K562 (cell line): ENCODE results near the gene NEU1. TPM values are rescaled to one million over a fixed set of nuclear protein-coding genes. Genes with fewer than 3 reads are reported as not detected.

Experiments used
- ATAC-seq: fragments of 200-7000 bp; cut with Tn5 transposase; 3 replicates; pipeline ENCODE4 v1.9.1; 2020; ENCODE audit warnings: moderate library complexity
- BruUV-seq: library from RNA; stranded (reverse); fragments of 400-500 nt; replicated peaks from 2 replicates; lab custom pipeline; 2021; lab: Mats Ljungman, UMichigan
- CTCF ChIA-PET: fragments of 300-600 bp; formaldehyde crosslinking; extraction: SDS; loops from one replicate; lab custom pipeline; 2021; ENCODE audit warnings: low intra/inter-chr PET ratio; lab: Yijun Ruan, JAX
- POLR2A ChIA-PET: fragments of 300-600, 350-650 bp; sonication (Branson Sonifier 250); formaldehyde crosslinking; extraction: SDS; loops from one replicate; lab custom pipeline; 2021; ENCODE audit warnings: antibody characterized with exemption, inconsistent platforms; lab: Yijun Ruan, JAX
- DNase-seq, 4 experiments: peaks; one replicate each; pipeline versions ENCODE4 v3.0.0 to v3.0.0-alpha.2; 2011 to 2018; ENCODE audit warnings: low spot score in 3 of 4, mixed read lengths in 3 of 4; ENCODE audit errors: extremely low read depth in 1 of 4
- FAIRE-seq: peaks from 2 replicates; lab custom pipeline; 2011; peaks lifted over from hg19 to GRCh38; lab: Jason Lieb, UNC
- H2AFZ ChIP-seq: 2 replicates; pipeline ENCODE4 v1.6.0; 2011; ENCODE audit warnings: low read depth, low read length, control low read depth, inconsistent platforms
- H3K27ac ChIP-seq: fragments of 200-600 bp; 3 replicates; pipeline ENCODE4 v1.8.0; 2011; ENCODE audit warnings: low read depth, mild to moderate bottlenecking, control low read depth, inconsistent platforms, low read length, moderate library complexity, mixed read lengths; ENCODE audit errors: extremely low read depth
- H3K27me3 ChIP-seq, 2 experiments: fragments of 300-600 bp in 1 of 2; 2 replicates in 1 of 2; 3 replicates in 1 of 2; pipeline versions ENCODE4 v1.6.0 to v1.8.0; 2011; ENCODE audit warnings: inconsistent platforms in 2 of 2, low read length in 2 of 2, mild to moderate bottlenecking in 1 of 2, mixed read lengths in 1 of 2, moderate library complexity in 1 of 2; ENCODE audit not compliant: control insufficient read depth in 2 of 2, insufficient read depth in 2 of 2
- H3K36me3 ChIP-seq: fragments of 300-600 bp; 3 replicates; pipeline ENCODE4 v1.8.0; 2011; ENCODE audit warnings: mild to moderate bottlenecking, low read length, inconsistent platforms; ENCODE audit not compliant: control insufficient read depth, insufficient read depth
- H3K4me1 ChIP-seq, 2 experiments: fragments of 200-600 bp in 1 of 2; replicated peaks in 1 of 2; 2 replicates in 1 of 2; 3 replicates in 1 of 2; pipeline versions ENCODE4 v1.5.1 to v1.8.0; 2011; ENCODE audit warnings: inconsistent platforms in 2 of 2, low read length in 2 of 2, mild to moderate bottlenecking in 1 of 2, mixed read lengths in 1 of 2, moderate library complexity in 1 of 2; ENCODE audit not compliant: control insufficient read depth in 2 of 2, insufficient read depth in 2 of 2
- H3K4me2 ChIP-seq: 2 replicates; pipeline ENCODE4 v1.6.1; 2011; ENCODE audit warnings: low read length, control low read depth, inconsistent platforms, mixed read lengths; ENCODE audit not compliant: insufficient read depth
- H3K4me3 ChIP-seq: fragments of 200-600 bp; sonication (generic), shearing (Covaris generic); 2 replicates; pipeline ENCODE4 v1.5.1; 2016; ENCODE audit warnings: control low read depth, inconsistent platforms
- H3K79me2 ChIP-seq: fragments of 200-600 bp; 3 replicates; pipeline ENCODE4 v1.8.0; 2011; ENCODE audit warnings: low read length, inconsistent platforms; ENCODE audit not compliant: control insufficient read depth, insufficient read depth
- H3K9ac ChIP-seq, 2 experiments: 2 replicates each; pipeline versions ENCODE4 v1.6.0 to v1.6.1; 2011; ENCODE audit warnings: low read depth in 2 of 2, low read length in 2 of 2, control low read depth in 1 of 2, inconsistent platforms in 1 of 2, mild to moderate bottlenecking in 1 of 2, mixed read lengths in 1 of 2; ENCODE audit not compliant: insufficient read depth in 1 of 2
- H3K9me1 ChIP-seq: one replicate; pipeline ENCODE4 v1.6.0; 2011; ENCODE audit warnings: inconsistent platforms, mild to moderate bottlenecking, low read length, moderate library complexity; ENCODE audit not compliant: control insufficient read depth, insufficient read depth
- H3K9me3 ChIP-seq: replicated peaks from 2 replicates; pipeline ENCODE4 v1.5.1; 2011; ENCODE audit warnings: low read depth, low read length, inconsistent platforms; ENCODE audit not compliant: control insufficient read depth, insufficient read depth
- H4K20me1 ChIP-seq: replicated peaks from 2 replicates; pipeline ENCODE4 v1.6.1; 2011; ENCODE audit warnings: low read length, inconsistent platforms, mixed read lengths; ENCODE audit not compliant: control insufficient read depth, insufficient read depth
- ARID4B ChIP-seq: sonication (generic); formaldehyde crosslinking; IDR thresholded peaks from 2 replicates; pipeline ENCODE4 v1.8.0; 2022; ENCODE audit warnings: mild to moderate bottlenecking, missing genetic modification reagents
- KLF6 ChIP-seq: fragments of 250-450 bp; sonication (Bioruptor Pico); IDR thresholded peaks from 2 replicates; pipeline ENCODE4 v1.4.0; 2020; ENCODE audit warnings: mild to moderate bottlenecking, moderate library complexity, borderline replicate concordance
- ZKSCAN1 ChIP-seq: fragments of 150-350 bp; IDR thresholded peaks from 2 replicates; pipeline ENCODE4 v1.6.1; 2016; ENCODE audit warnings: low read depth, low read length
- ZNF282 ChIP-seq: sonication (generic); formaldehyde crosslinking; IDR thresholded peaks from 2 replicates; pipeline ENCODE4 v1.8.1; 2023; ENCODE audit warnings: missing genetic modification reagents
- WGBS: fragments of 100-300 bp; shearing (Covaris generic); methylation state at CpG from one replicate; pipeline ENCODE4 v1.1.6; 2016; ENCODE audit warnings: low coverage, mixed read lengths; ENCODE audit not compliant: insufficient coverage; ENCODE audit errors: missing lambda C conversion rate; 5-methylcytosine and 5-hydroxymethylcytosine counted together
- in situ Hi-C: fragments of 300-500 bp; cut with MboI; formaldehyde crosslinking; loops from 4 replicates; pipeline ENCODE4 v1.15.0; 2018; ENCODE audit warnings: inconsistent platforms, mixed read lengths
- intact Hi-C: fragments of 100-400 bp; cut with micrococcal nuclease; formaldehyde crosslinking; loops from 2 replicates; pipeline ENCODE4 v1.14.2; 2022
- polyA plus RNA-seq, 8 experiments: library from polyadenylated mRNA; depleted of rRNA in 4 of 8; stranded (reverse) in 5 of 8; unstranded in 3 of 8; fragments of >200 nt; fragmentation: Nextera tagmentation in 2 of 8; fragmentation: Illumina TruSeq in 1 of 8; extraction: Ambion mirVana in 2 of 8; extraction: Trizol in 1 of 8; gene quantifications; 2 replicates each; pipeline versions ENCODE4 v1.2.1 to v1.2.3, GENCODE V29; 2011 to 2014; ENCODE audit warnings: inconsistent platforms in 1 of 8, missing spikeins in 1 of 8
- total RNA-seq, 7 experiments: library from RNA; depleted of rRNA in 6 of 7; stranded (reverse); fragments of >200 nt in 6 of 7; fragmentation: Illumina TruSeq in 2 of 7; extraction: Trizol in 2 of 7; gene quantifications; 2 replicates each; pipeline versions ENCODE4 v1.2.1 to v1.2.3, GENCODE V29; 2011 to 2021; ENCODE audit warnings: low replicate concordance in 1 of 7

Gene NEU1
- total and polyA plus RNA-seq, 9 of the 15 experiments (the other 6 are each of a cell fraction or from before 2014, with no cell fraction given) = 14.8 to 67.8 (median 51.0) TPM

GRCh38 chr6:31874084-31874670, 11.6 kb upstream of the NEU1 start:
- no peak overlapping the region for H3K27ac ChIP-seq
- intact Hi-C loops (no loop called here), in situ Hi-C loops (no loop called here)
- H3K9me3 ChIP-seq = no peaks in the 10 kb centered on the region
- no TSS peak for BruUV-seq
- no peak overlapping the region for H3K4me2 ChIP-seq
- H2AFZ ChIP-seq = no peak overlapping the region
- ChIA-PET CTCF (no interaction called here), POLR2A (interaction anchor here (1.0 to 3.2 kb wide), 3 partner anchors 10 to 22 kb away, joined by 5 to 42 read pairs (median 5); partner anchors contain the start of gene NEU1)
- H3K36me3 ChIP-seq = no peaks in the 10 kb centered on the region
- TF ChIP-seq KLF6 (CRISPR knock-in tag) = no peak
- TF ChIP-seq ZKSCAN1 = peak; percentile 92
- no peak for TF ChIP-seq ZNF282
- no peaks in the 10 kb centered on the region for H3K9me1 ChIP-seq
- ATAC-seq = no peak
- peaks cover 0 to under 1% of the 10 kb centered on the region in 2 experiments; a peak in 1 of 5 replicates for H3K27me3 ChIP-seq
- peak; percentile 60 for FAIRE-seq
- H4K20me1 ChIP-seq = no peaks in the 10 kb centered on the region
- no peak for DNase-seq
- no peaks in the 10 kb centered on the region for H3K79me2 ChIP-seq
- H3K4me1 ChIP-seq = peaks cover 0 to 34% of the 10 kb centered on the region in 2 experiments; a peak in 3 of 5 replicates
- H3K9ac ChIP-seq = peak overlapping the region in 1 of 2 experiments; percentile 61; a peak in 2 of 4 replicates
- 24% methylated on average over 4 of the region's 4 CpGs for WGBS
- no peak overlapping the region for H3K4me3 ChIP-seq

GRCh38 chr6:31871046-31871659, 8.5 kb upstream of the NEU1 start:
- WGBS = 12% methylated on average over 9 of the region's 9 CpGs
- no TSS peak for BruUV-seq
- Histone ChIP-seq H3K9me3 (no peaks in the 10 kb centered on the region), H3K4me3 (no peak overlapping the region), H3K4me1 (peaks cover 0 to 19% of the 10 kb centered on the region in 2 experiments; a peak in 3 of 5 replicates), H2AFZ (peak overlapping the region; percentile 44), H3K27ac (no peak overlapping the region), H3K9me1 (no peaks in the 10 kb centered on the region), H3K4me2 (no peak overlapping the region), H3K9ac (peak overlapping the region in 1 of 2 experiments; percentile 33; a peak in 1 of 4 replicates), H3K79me2 (no peaks in the 10 kb centered on the region), H3K36me3 (no peaks in the 10 kb centered on the region), H3K27me3 (peaks cover 0 to 4% of the 10 kb centered on the region in 2 experiments; a peak in 2 of 5 replicates), H4K20me1 (no peaks in the 10 kb centered on the region)
- DNase-seq = peak in 2 of 4 experiments; percentile 65 to 66
- ChIA-PET POLR2A (interaction anchor here (1.1 to 1.2 kb wide), 3 partner anchors 14 to 219 kb away, joined by 3 to 7 read pairs (median 4); partner anchors contain the start of genes BAG6 and HSPA1B), CTCF (no interaction called here)
- FAIRE-seq = no peak
- in situ Hi-C loops = no loop called here
- peak; percentile 14; the same call in 2 of the 3 replicates for ATAC-seq
- intact Hi-C loops = no loop called here
- 0 out of 2 replicates have a peak, but pooled peaks have one; percentile 19 for TF ChIP-seq ARID4B (CRISPR knock-in tag)
